GM23338 (cell line): ENCODE data around the gene MC3R. TPM values are rescaled to one million over a fixed set of nuclear protein-coding genes. Genes with fewer than 3 reads are reported as not detected.

Source experiments
- ATAC-seq: fragments of 200-7000 bp; cut with Tn5 transposase; 3 replicates; pipeline ENCODE4 v1.9.1; 2020
- DNase-seq: peaks from one replicate; pipeline ENCODE4 v3.0.0-alpha.2; 2015; ENCODE audit warnings: low spot score
- H2AFZ ChIP-seq: fragments of 200-600 bp; sonication (generic); 2 replicates; pipeline ENCODE4 v1.8.0; 2016; ENCODE audit warnings: antibody characterized with exemption, mild to moderate bottlenecking, moderate library complexity
- H3F3A ChIP-seq: fragments of 200-600 bp; sonication (generic); replicated peaks from 2 replicates; pipeline ENCODE4 v1.8.0; 2017; ENCODE audit warnings: antibody characterized with exemption, mixed run types, low read depth
- H3K27ac ChIP-seq: fragments of 200-600 bp; sonication (generic); 2 replicates; pipeline ENCODE4 v1.6.1; 2016; ENCODE audit warnings: low read depth
- H3K27me3 ChIP-seq: fragments of 200-600 bp; sonication (generic); 2 replicates; pipeline ENCODE4 v1.8.0; 2016; ENCODE audit warnings: mild to moderate bottlenecking, mixed run types, moderate library complexity; ENCODE audit not compliant: insufficient read depth
- H3K36me3 ChIP-seq: fragments of 200-600 bp; sonication (generic); 2 replicates; pipeline ENCODE4 v1.8.0; 2016; ENCODE audit warnings: mild to moderate bottlenecking; ENCODE audit not compliant: insufficient read depth
- H3K4me1 ChIP-seq: fragments of 200-600 bp; sonication (generic); 2 replicates; pipeline ENCODE4 v1.8.0; 2016; ENCODE audit warnings: mild to moderate bottlenecking, moderate library complexity; ENCODE audit not compliant: insufficient read depth
- H3K4me2 ChIP-seq: fragments of 200-600 bp; sonication (generic); 2 replicates; pipeline ENCODE4 v1.7.1; 2017; ENCODE audit warnings: mixed run types
- H3K4me3 ChIP-seq: fragments of 200-600 bp; sonication (generic); 2 replicates; pipeline ENCODE4 v1.6.1; 2016; ENCODE audit warnings: mixed run types
- H3K79me2 ChIP-seq: fragments of 200-600 bp; sonication (generic); replicated peaks from 2 replicates; pipeline ENCODE4 v1.8.0; 2017; ENCODE audit warnings: mild to moderate bottlenecking; ENCODE audit not compliant: insufficient read depth
- H3K9me2 ChIP-seq: fragments of 200-600 bp; sonication (generic); 2 replicates; pipeline ENCODE4 v1.8.0; 2017; ENCODE audit not compliant: insufficient read depth
- H4K20me1 ChIP-seq: fragments of 200-600 bp; sonication (generic); replicated peaks from 2 replicates; pipeline ENCODE4 v1.8.0; 2017; ENCODE audit warnings: mild to moderate bottlenecking; ENCODE audit not compliant: insufficient read depth
- H3K27ac Mint-ChIP-seq: 2 replicates; pipeline ENCODE4 v1.8.0; 2020; ENCODE audit warnings: inconsistent platforms, mild to moderate bottlenecking, moderate library complexity, mixed read lengths
- H3K27me3 Mint-ChIP-seq: 3 replicates; pipeline ENCODE4 v1.8.0; 2022; ENCODE audit warnings: low read depth, mild to moderate bottlenecking, moderate library complexity, mixed read lengths, inconsistent platforms; ENCODE audit not compliant: insufficient read depth, poor library complexity
- H3K36me3 Mint-ChIP-seq: 3 replicates; pipeline ENCODE4 v1.8.0; 2021; ENCODE audit warnings: low read depth, mild to moderate bottlenecking, inconsistent platforms, moderate library complexity, mixed read lengths
- H3K4me1 Mint-ChIP-seq: 3 replicates; pipeline ENCODE4 v1.8.0; 2020; ENCODE audit warnings: mild to moderate bottlenecking, inconsistent platforms, mixed read lengths
- H3K4me3 Mint-ChIP-seq: 3 replicates; pipeline ENCODE4 v1.8.0; 2021; ENCODE audit warnings: moderate library complexity, mild to moderate bottlenecking, inconsistent platforms, mixed read lengths
- H3K9me3 Mint-ChIP-seq: 3 replicates; pipeline ENCODE4 v1.8.0; 2020; ENCODE audit warnings: moderate library complexity, mild to moderate bottlenecking, inconsistent platforms, mixed read lengths
- CREB1 ChIP-seq: fragments of 250-450 bp; sonication (Bioruptor Pico); IDR thresholded peaks from 2 replicates; pipeline ENCODE4 v1.5.0; 2020; ENCODE audit warnings: low read depth, mild to moderate bottlenecking, moderate library complexity
- CTCF ChIP-seq, 2 experiments: fragments of 200-600 bp in 1 of 2; sonication (generic) in 1 of 2; conservative IDR thresholded peaks; 2 replicates each; pipeline versions ENCODE4 v1.5.1 to v1.6.1; 2016 to 2017; ENCODE audit warnings: antibody characterized with exemption in 2 of 2, low read depth in 2 of 2, mild to moderate bottlenecking in 2 of 2, moderate library complexity in 1 of 2
- ETS1 ChIP-seq: IDR thresholded peaks from 2 replicates; pipeline ENCODE4 v1.6.1; 2016; ENCODE audit warnings: antibody characterized with exemption
- EZH2 ChIP-seq: fragments of 200-600 bp; sonication (generic); IDR thresholded peaks from one replicate; pipeline ENCODE4 v1.8.0; 2017; ENCODE audit warnings: antibody characterized with exemption, mild to moderate bottlenecking, low read depth; ENCODE audit not compliant: unreplicated experiment
- EZH2phosphoT487 ChIP-seq: fragments of 200-600 bp; sonication (generic); IDR thresholded peaks from one replicate; pipeline ENCODE4 v1.8.1; 2018; ENCODE audit warnings: antibody characterized with exemption; ENCODE audit not compliant: unreplicated experiment
- JUNB ChIP-seq: IDR thresholded peaks from one replicate; pipeline ENCODE4 v1.6.1; 2016; ENCODE audit warnings: antibody characterized with exemption; ENCODE audit not compliant: unreplicated experiment
- NANOG ChIP-seq: IDR thresholded peaks from 2 replicates; pipeline ENCODE4 v1.6.1; 2016; ENCODE audit warnings: antibody characterized with exemption, borderline replicate concordance
- POLR2AphosphoS5 ChIP-seq: IDR thresholded peaks from 2 replicates; pipeline ENCODE4 v1.6.1; 2016; ENCODE audit warnings: antibody characterized with exemption, low read depth
- REST ChIP-seq: IDR thresholded peaks from one replicate; pipeline ENCODE4 v1.6.1; 2018; ENCODE audit warnings: antibody characterized with exemption; ENCODE audit not compliant: unreplicated experiment
- STAT1 ChIP-seq: IDR thresholded peaks from one replicate; pipeline ENCODE4 v1.6.1; 2016; ENCODE audit warnings: antibody characterized with exemption; ENCODE audit not compliant: unreplicated experiment
- ZNF114 ChIP-seq: fragments of 250-450 bp; sonication (Bioruptor Pico); IDR thresholded peaks from 2 replicates; pipeline ENCODE4 v1.5.0; 2020; ENCODE audit warnings: mild to moderate bottlenecking, moderate library complexity
- ZNF331 ChIP-seq: fragments of 250-450 bp; sonication (Bioruptor Pico); IDR thresholded peaks from 2 replicates; pipeline ENCODE4 v1.5.0; 2020; ENCODE audit warnings: low read depth, mild to moderate bottlenecking, moderate library complexity
- ZNF462 ChIP-seq: fragments of 250-450 bp; sonication (Bioruptor Pico); IDR thresholded peaks from 2 replicates; pipeline ENCODE4 v1.5.0; 2020; ENCODE audit warnings: mild to moderate bottlenecking, moderate library complexity
- polyA plus RNA-seq: library from polyadenylated mRNA; unstranded; fragments of >200 nt; fragmentation: Nextera tagmentation; extraction: Ambion mirVana; gene quantifications from 2 replicates; pipeline ENCODE4 v1.2.1, GENCODE V29; 2016
- total RNA-seq: library from RNA; depleted of rRNA; stranded (reverse); fragments of >200 nt; shearing (Covaris generic); gene quantifications from 2 replicates; pipeline ENCODE4 v1.2.3, GENCODE V29; 2014

Gene MC3R
- total and polyA plus RNA-seq, 2 experiments from 2014 or later, result not detected

GRCh38 chr20:56273491-56273890 lies 25.0 kb downstream of the MC3R start:
- peaks cover 99% of the 10 kb centered on the region for H3K9me3 Mint-ChIP-seq
- H3K27me3 Mint-ChIP-seq, result peaks cover 4% of the 10 kb centered on the region
- H3K4me3 ChIP-seq, result no peak overlapping the region
- no peaks in the 10 kb centered on the region for H3F3A ChIP-seq
- peaks cover 6% of the 10 kb centered on the region; the same call in 1 of the 2 replicates for H3K36me3 ChIP-seq
- no peak for DNase-seq
- peaks cover 28% of the 10 kb centered on the region for H3K36me3 Mint-ChIP-seq
- no peaks in the 10 kb centered on the region for H4K20me1 ChIP-seq
- H3K9me2 ChIP-seq, result no peaks in the 10 kb centered on the region
- no peak overlapping the region for H3K4me2 ChIP-seq
- H3K79me2 ChIP-seq, result no peaks in the 10 kb centered on the region
- no peak overlapping the region for H2AFZ ChIP-seq
- H3K4me1 Mint-ChIP-seq, result no peaks in the 10 kb centered on the region
- no peak overlapping the region for H3K4me3 Mint-ChIP-seq
- H3K27ac Mint-ChIP-seq, result no peak overlapping the region
- no peaks in the 10 kb centered on the region for H3K27me3 ChIP-seq
- no peak for ATAC-seq
- no peaks in the 10 kb centered on the region for H3K4me1 ChIP-seq
- no peak overlapping the region for H3K27ac ChIP-seq
- no peak for TF ChIP-seq ETS1
- TF ChIP-seq ZNF462 (CRISPR knock-in tag), result no peak
- no peak for TF ChIP-seq STAT1
- TF ChIP-seq ZNF114, result no peak
- TF ChIP-seq POLR2AphosphoS5, result no peak
- no peak for TF ChIP-seq CTCF (conservative IDR thresholded peaks at IDR 0.05; ENCODE audit: low read depth in 2 of 2)
- TF ChIP-seq EZH2, result no peak
- no peak for TF ChIP-seq NANOG
- no peak for TF ChIP-seq EZH2phosphoT487
- no peak for TF ChIP-seq JUNB
- no peak for TF ChIP-seq ZNF331
- TF ChIP-seq REST, result no peak
- no peak for TF ChIP-seq CREB1 (CRISPR knock-in tag)
